H1 (cell line): ENCODE results near the gene GJD4. TPM values are rescaled to one million over a fixed set of nuclear protein-coding genes. Genes with fewer than 3 reads are reported as not detected.

ENCODE experiments used
- polyA plus RNA-seq, 7 experiments: library from polyadenylated mRNA; depleted of rRNA in 3 of 7; stranded (reverse) in 5 of 7; unstranded in 2 of 7; fragments of >200 nt in 5 of 7; fragments of 200-250 nt in 2 of 7; gene quantifications; 1 replicate in 5 of 7; 2 replicates in 1 of 7; 4 replicates in 1 of 7; pipeline versions ENCODE4 v1.2.1 to v1.2.3, GENCODE V29; 2011 to 2013; ENCODE audit warnings: missing spikeins in 2 of 7, mixed read lengths in 2 of 7
- total RNA-seq: library from RNA; stranded (reverse); fragmentation: NEBNext Ultra II Directional; extraction: Animal tissue kit (Norgen Biotek cat#: 25700); gene quantifications from 2 replicates; pipeline ENCODE4 v1.2.1, GENCODE V29; 2021

GJD4 gene
- total and polyA plus RNA-seq, 2 of the 8 experiments (the other 6 are each of a cell fraction or from before 2014, with no cell fraction given): not detected

Other genes starting within 250 kb of the GJD4 start
- gene FZD8, start 37.0 kb downstream of the GJD4 start, total RNA-seq: 7.1 and 8.6 TPM in 2 replicates
- gene FZD8, start 37.0 kb downstream of the GJD4 start, polyA plus RNA-seq (2011; rRNA removed): 4.8 and 6.9 TPM in 2 replicates